EH (cell line): ENCODE results near the gene TBC1D7.

Experiments
- DNase-seq: peaks from one replicate; pipeline ENCODE4 v3.0.0-alpha.2; 2015; ENCODE audit warnings: low read depth

TBC1D7 gene

GRCh38 chr6:13272131-13273046 lies 55.9 kb downstream of the TBC1D7 start:
- peak; percentile 6 for DNase-seq

DNA sequence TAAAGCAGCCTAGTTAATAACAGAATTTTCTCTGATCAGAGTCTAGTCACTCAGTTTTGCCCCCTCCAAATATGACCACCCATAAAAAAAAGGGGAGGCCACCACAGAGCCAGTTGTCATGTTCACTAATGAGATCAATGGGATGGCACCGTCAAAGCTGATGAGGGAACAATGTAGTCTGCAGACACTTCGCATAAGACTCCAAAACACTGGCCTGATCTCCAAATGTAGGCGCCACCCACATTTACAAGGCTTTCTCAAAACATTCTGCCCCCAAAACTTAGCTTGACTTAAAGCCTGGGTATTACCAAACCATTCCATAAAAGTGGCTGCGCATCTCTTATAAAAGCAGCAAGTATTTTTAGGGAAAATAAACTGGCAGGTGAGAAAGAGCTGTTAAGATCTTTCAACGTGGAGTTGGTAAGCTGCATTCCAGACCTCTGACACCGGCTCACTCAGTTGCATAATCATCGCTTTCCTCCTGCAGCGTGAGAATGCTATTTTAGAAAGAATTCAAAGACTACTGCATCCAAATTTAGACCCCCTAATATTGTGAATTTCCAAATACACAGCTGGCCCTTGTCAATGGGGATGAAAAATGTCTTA lies 59.3 kb downstream of the TBC1D7 start:
- peak; percentile 91 for DNase-seq

GRCh38 chr6:13267142-13267651 lies 61.1 kb downstream of the TBC1D7 start:
- peak; percentile 52 for DNase-seq

- DNase-seq = no peak
Measured at GRCh38 chr6:13263669-13264068, 64.7 kb downstream of the TBC1D7 start.

- DNase-seq = peak; percentile 22
Measured at GRCh38 chr6:13262302-13263230, 65.8 kb downstream of the TBC1D7 start.

- no peak for DNase-seq
Measured at GRCh38 chr6:13261464-13261994, 66.8 kb downstream of the TBC1D7 start.

DNA sequence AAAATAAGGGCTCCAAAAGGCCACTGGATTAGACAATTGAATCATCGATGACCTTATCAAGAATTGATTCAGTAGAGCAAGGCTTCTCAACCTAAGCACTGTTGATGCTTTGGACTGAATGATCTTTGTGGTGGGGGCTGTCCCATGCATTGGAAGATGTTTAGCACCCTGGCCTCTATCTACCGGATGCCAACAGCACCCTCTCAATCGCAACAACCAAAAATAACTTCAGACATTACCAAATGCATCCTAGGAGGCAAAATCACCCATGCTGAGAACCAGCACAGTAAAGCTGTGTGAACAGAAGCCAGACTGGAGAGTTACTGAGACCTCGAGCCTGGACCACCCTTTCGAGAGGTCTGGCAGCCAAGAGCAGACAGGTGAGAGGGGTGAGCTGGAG lies 67.5 kb downstream of the TBC1D7 start:
- DNase-seq = no peak

GRCh38 chr6:13260101-13260598 lies 68.2 kb downstream of the TBC1D7 start:
- no peak for DNase-seq

DNA sequence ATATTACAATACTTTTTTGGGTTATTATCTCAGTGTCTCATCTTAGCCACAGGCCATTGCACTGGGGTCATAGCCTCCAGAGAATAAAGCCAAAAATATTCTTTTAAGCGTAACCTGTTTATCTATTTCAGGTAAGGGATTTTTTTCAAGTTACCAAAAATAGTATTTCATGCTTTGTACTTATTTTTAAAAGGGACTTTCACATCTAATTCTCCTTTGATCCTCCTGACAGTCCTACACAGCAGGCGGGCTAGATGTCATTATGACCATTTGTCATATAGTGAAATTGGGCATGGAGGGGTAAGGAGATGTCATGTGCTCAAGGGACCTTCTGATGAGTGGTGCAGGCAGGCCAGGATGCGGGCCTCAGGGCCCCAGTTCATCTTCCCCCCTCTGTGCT lies 68.9 kb downstream of the TBC1D7 start:
- no peak for DNase-seq

GRCh38 chr6:13256266-13257001 lies 71.9 kb downstream of the TBC1D7 start:
- DNase-seq = peak; percentile 50
